Smooth muscle cell (in vitro differentiated cells): ENCODE measurements around the gene CES2. TPM values are rescaled to one million over a fixed set of nuclear protein-coding genes. Genes with fewer than 3 reads are reported as not detected.
"Not testable (repeated sequence)": the region's sequence is repeated elsewhere in the genome, so short reads cannot be mapped to it uniquely, and the experiment has no call there.

Experiments used
- DNase-seq: peaks from one replicate; lab custom pipeline; 2025; ENCODE audit not compliant: unreplicated experiment; lab: John Stamatoyannopoulos, UW
- H2AFZ ChIP-seq: fragments of 200-600 bp; sonication (generic); 2 replicates; pipeline ENCODE4 v1.6.0; 2016; ENCODE audit warnings: antibody characterized with exemption, low read depth, mild to moderate bottlenecking
- H3F3A ChIP-seq: fragments of 200-600 bp; sonication (generic); 2 replicates; pipeline ENCODE4 v1.6.0; 2017; ENCODE audit warnings: antibody characterized with exemption, low read depth
- H3K27ac ChIP-seq: fragments of 200-600 bp; sonication (generic); 2 replicates; pipeline ENCODE4 v1.5.1; 2016; ENCODE audit warnings: low read depth, mild to moderate bottlenecking
- H3K27me3 ChIP-seq: fragments of 200-600 bp; sonication (generic); 2 replicates; pipeline ENCODE4 v1.6.1; 2016; ENCODE audit warnings: low read depth, mild to moderate bottlenecking
- H3K36me3 ChIP-seq: fragments of 200-600 bp; sonication (generic); 2 replicates; pipeline ENCODE4 v1.5.1; 2016; ENCODE audit warnings: low read depth
- H3K4me1 ChIP-seq: fragments of 200-600 bp; sonication (generic); 2 replicates; pipeline ENCODE4 v1.5.1; 2016; ENCODE audit warnings: low read depth
- H3K4me2 ChIP-seq: fragments of 200-600 bp; sonication (generic); 2 replicates; pipeline ENCODE4 v1.6.0; 2016; ENCODE audit warnings: mild to moderate bottlenecking
- H3K4me3 ChIP-seq: fragments of 200-600 bp; sonication (generic); 2 replicates; pipeline ENCODE4 v1.5.1; 2016; ENCODE audit warnings: mild to moderate bottlenecking
- H3K79me2 ChIP-seq: fragments of 200-600 bp; sonication (generic); 2 replicates; pipeline ENCODE4 v1.6.0; 2016; ENCODE audit warnings: low read depth, mild to moderate bottlenecking
- H3K9ac ChIP-seq: fragments of 200-600 bp; sonication (generic); 2 replicates; pipeline ENCODE4 v1.6.0; 2016; ENCODE audit warnings: low read depth
- H3K9me3 ChIP-seq: fragments of 200-600 bp; sonication (generic); replicated peaks from 2 replicates; pipeline ENCODE4 v1.5.1; 2016; ENCODE audit warnings: low read depth
- H4K20me1 ChIP-seq: fragments of 200-600 bp; sonication (generic); 2 replicates; pipeline ENCODE4 v1.6.0; 2016; ENCODE audit warnings: low read depth
- WGBS: methylation state at CpG from one replicate; pipeline ENCODE4 v1.1.7; 2016; ENCODE audit warnings: low lambda C conversion rate; 5-methylcytosine and 5-hydroxymethylcytosine counted together
- polyA plus RNA-seq: library from polyadenylated mRNA; unstranded; fragments of >200 nt; fragmentation: Nextera tagmentation; extraction: Ambion mirVana; gene quantifications from 2 replicates; pipeline ENCODE4 v1.2.1, GENCODE V29; 2016
- total RNA-seq: library from RNA; depleted of rRNA; stranded (reverse); fragments of >200 nt; gene quantifications from 2 replicates; pipeline ENCODE4 v1.2.3, GENCODE V29; 2014
- TF ChIP-seq, protein P1 (sequence below): fragments of 200-600 bp; sonication (generic); IDR thresholded peaks from 2 replicates; pipeline ENCODE4 v1.5.1; 2017; ENCODE audit warnings: borderline replicate concordance, mild to moderate bottlenecking, antibody characterized with exemption; ENCODE audit not compliant: insufficient read depth, poor library complexity, severe bottlenecking

Gene CES2
- total and polyA plus RNA-seq, 2 experiments from 2014 or later: 12.1 to 26.9 TPM

DNA sequence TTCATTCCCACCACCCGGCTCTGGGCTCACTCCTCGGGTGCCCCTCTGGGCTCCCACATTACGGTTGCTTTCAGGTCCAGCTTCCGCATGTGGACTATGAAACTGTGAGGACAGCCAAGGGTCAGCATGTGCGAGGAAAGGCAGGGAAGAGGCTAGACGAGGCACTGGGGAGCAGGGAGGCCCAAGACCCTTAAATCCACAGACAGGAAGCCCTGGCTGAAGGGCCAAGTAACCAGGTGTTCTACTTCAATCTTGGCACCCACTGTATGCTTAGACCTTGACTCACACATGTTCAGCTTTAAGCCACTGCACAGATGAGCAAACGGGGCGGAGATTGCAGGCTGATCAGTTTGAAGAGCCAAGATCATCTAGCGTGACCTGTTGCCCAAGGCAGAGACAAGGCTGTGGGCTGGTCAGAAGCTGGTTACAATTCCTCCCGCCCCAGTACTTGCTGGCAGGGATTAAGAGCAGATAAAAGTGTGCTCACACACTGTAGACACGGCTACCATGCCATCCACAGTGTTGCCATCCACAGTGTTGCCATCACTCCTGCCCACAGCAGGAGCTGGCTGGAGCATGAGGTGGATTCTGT, 53.0 kb downstream of the CES2 start, which contains the start of gene CES4A:
CES4A (plus strand) TSS at position 393 of the 592 bp plus-strand sequence; CDS start at position 577, 184 bp downstream.
- Histone ChIP-seq H3F3A (no peaks in the 10 kb centered on the region), H3K4me1 (no peaks in the 10 kb centered on the region), H3K36me3 (no peaks in the 10 kb centered on the region), H3K9ac (no peak within 1 kb of the TSS), H4K20me1 (no peaks in the 10 kb centered on the region), H3K9me3 (no peaks in the 10 kb centered on the region), H3K79me2 (no peaks in the 10 kb centered on the region), H3K27ac (no peak within 1 kb of the TSS), H3K4me2 (no peak within 1 kb of the TSS), H2AFZ (no peak within 1 kb of the TSS), H3K27me3 (no peaks in the 10 kb centered on the region), H3K4me3 (no peak within 1 kb of the TSS)
- WGBS: 75% methylated on average over 11 of the region's 11 CpGs
- DNase-seq: no peak
- TF ChIP-seq, protein P1, sequence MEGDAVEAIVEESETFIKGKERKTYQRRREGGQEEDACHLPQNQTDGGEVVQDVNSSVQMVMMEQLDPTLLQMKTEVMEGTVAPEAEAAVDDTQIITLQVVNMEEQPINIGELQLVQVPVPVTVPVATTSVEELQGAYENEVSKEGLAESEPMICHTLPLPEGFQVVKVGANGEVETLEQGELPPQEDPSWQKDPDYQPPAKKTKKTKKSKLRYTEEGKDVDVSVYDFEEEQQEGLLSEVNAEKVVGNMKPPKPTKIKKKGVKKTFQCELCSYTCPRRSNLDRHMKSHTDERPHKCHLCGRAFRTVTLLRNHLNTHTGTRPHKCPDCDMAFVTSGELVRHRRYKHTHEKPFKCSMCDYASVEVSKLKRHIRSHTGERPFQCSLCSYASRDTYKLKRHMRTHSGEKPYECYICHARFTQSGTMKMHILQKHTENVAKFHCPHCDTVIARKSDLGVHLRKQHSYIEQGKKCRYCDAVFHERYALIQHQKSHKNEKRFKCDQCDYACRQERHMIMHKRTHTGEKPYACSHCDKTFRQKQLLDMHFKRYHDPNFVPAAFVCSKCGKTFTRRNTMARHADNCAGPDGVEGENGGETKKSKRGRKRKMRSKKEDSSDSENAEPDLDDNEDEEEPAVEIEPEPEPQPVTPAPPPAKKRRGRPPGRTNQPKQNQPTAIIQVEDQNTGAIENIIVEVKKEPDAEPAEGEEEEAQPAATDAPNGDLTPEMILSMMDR: no peak

DNA sequence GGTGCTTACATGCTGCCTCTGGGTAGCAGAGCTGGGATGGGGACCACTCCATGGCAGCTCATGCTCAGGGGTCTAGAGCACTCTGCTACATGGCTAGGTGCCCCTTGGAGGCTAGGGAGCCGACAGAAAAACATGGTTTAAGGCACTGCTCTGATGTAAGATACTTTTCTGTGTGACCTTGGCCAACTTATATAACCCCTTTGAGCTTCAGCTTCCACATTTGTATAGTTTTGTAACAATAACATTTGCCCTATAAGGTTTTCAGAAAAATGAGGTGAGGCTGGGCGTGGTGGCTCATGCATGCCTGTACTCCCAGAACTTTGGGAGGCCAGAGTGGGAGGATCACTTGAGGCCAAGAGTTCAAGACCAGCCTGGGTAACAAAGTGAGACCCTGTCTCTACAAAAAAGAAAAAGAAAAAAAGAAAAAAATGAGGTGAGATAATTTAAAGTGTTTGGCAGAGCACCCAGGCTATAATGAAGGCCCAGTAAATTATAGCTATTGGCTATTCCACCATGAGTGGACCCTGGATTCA, 56.3 kb downstream of the CES2 start:
- Histone ChIP-seq H3K27ac (no peak overlapping the region), H3K9ac (no peak overlapping the region), H3K9me3 (no peaks in the 10 kb centered on the region), H2AFZ (no peak overlapping the region), H4K20me1 (no peaks in the 10 kb centered on the region), H3K4me1 (no peaks in the 10 kb centered on the region), H3K4me3 (no peak overlapping the region), H3K36me3 (no peaks in the 10 kb centered on the region), H3K27me3 (no peaks in the 10 kb centered on the region), H3K4me2 (no peak overlapping the region), H3F3A (no peaks in the 10 kb centered on the region), H3K79me2 (no peaks in the 10 kb centered on the region)
- no peak for DNase-seq
- TF ChIP-seq, protein P1: no peak
- 83% methylated on average over 2 of the region's 2 CpGs for WGBS

DNA sequence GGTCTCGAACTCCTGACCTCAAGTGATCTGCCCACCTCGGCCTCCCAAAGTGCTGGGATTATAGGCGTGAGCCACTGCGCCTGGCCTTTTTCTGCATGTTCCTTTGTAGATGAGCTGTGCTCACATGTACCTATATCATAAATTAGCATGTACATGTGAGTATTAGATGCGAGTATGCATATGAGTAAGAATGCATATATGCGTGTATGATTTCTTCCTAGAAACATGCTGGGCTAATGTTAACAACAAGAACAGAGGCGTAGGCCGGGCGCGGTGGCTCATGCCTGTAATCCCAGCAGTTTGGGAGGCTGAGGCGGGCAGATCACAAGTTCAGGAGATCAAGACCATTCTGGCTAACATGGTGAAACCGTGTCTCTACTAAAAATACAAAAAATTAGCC, 58.2 kb downstream of the CES2 start:
- WGBS: 92% methylated on average over 12 of the region's 12 CpGs
- H4K20me1 ChIP-seq, H3K4me1 ChIP-seq, DNase-seq, H3K27ac ChIP-seq, H3K9me3 ChIP-seq, H3K4me3 ChIP-seq, H3K4me2 ChIP-seq, H3K79me2 ChIP-seq, H3K27me3 ChIP-seq, H3F3A ChIP-seq, H3K36me3 ChIP-seq, H3K9ac ChIP-seq, H2AFZ ChIP-seq: not testable (repeated sequence)

Other genes with a start within 250 kb of the CES2 start
- gene CMTM4, start 238.8 kb upstream of the CES2 start, total RNA-seq: 25.2 and 27.0 TPM in 2 replicates
- 7.2 and 9.2 TPM in 2 replicates for gene CMTM4, start 238.8 kb upstream of the CES2 start, polyA plus RNA-seq
- gene DYNC1LI2, start 183.9 kb upstream of the CES2 start, total RNA-seq: 74.1 and 101 TPM in 2 replicates
- gene DYNC1LI2, start 183.9 kb upstream of the CES2 start, polyA plus RNA-seq: 90.8 and 134 TPM in 2 replicates
- not detected in 2 replicates for gene TERB1, start 133.9 kb upstream of the CES2 start, total RNA-seq
- gene TERB1, start 133.9 kb upstream of the CES2 start, polyA plus RNA-seq: not detected in 2 replicates
- 68.4 and 70.7 TPM in 2 replicates for gene NAE1, start 104.5 kb upstream of the CES2 start, total RNA-seq
- 55.1 and 59.4 TPM in 2 replicates for gene NAE1, start 104.5 kb upstream of the CES2 start, polyA plus RNA-seq
- gene CA7, start 91.1 kb upstream of the CES2 start, total RNA-seq: not detected in 2 replicates
- gene CA7, start 91.1 kb upstream of the CES2 start, polyA plus RNA-seq: not detected in 2 replicates
- gene PDP2, start 55.0 kb upstream of the CES2 start, total RNA-seq: 3.2 and 5.7 TPM in 2 replicates
- gene PDP2, start 55.0 kb upstream of the CES2 start, polyA plus RNA-seq: 1.1 and 1.5 TPM in 2 replicates
- not detected in 2 replicates for gene CDH16, start 16.6 kb upstream of the CES2 start, total RNA-seq
- not detected in 2 replicates for gene CDH16, start 16.6 kb upstream of the CES2 start, polyA plus RNA-seq
- gene RRAD, start 10.0 kb upstream of the CES2 start, total RNA-seq: 7.6 and 11.7 TPM in 2 replicates
- gene RRAD, start 10.0 kb upstream of the CES2 start, polyA plus RNA-seq: 27.5 and 37.5 TPM in 2 replicates
- 114 and 141 TPM in 2 replicates for gene CIAO2B, start 1.1 kb upstream of the CES2 start, total RNA-seq
- 173 and 176 TPM in 2 replicates for gene CIAO2B, start 1.1 kb upstream of the CES2 start, polyA plus RNA-seq
- 0.18 TPM in 1 of 2 replicates, not detected in the other for gene CES3, start 25.8 kb downstream of the CES2 start, total RNA-seq
- 0.22 and 1.2 TPM in 2 replicates for gene CES3, start 25.8 kb downstream of the CES2 start, polyA plus RNA-seq
- gene CES4A, start 53.1 kb downstream of the CES2 start, total RNA-seq: 0.63 and 1.6 TPM in 2 replicates
- 0.93 and 2.3 TPM in 2 replicates for gene CES4A, start 53.1 kb downstream of the CES2 start, polyA plus RNA-seq
- gene CBFB, start 93.6 kb downstream of the CES2 start, total RNA-seq: 41.1 and 53.9 TPM in 2 replicates
- 40.2 and 50.9 TPM in 2 replicates for gene CBFB, start 93.6 kb downstream of the CES2 start, polyA plus RNA-seq
- gene PHAF1, start 174.4 kb downstream of the CES2 start, total RNA-seq: 15.5 and 30.2 TPM in 2 replicates
- gene PHAF1, start 174.4 kb downstream of the CES2 start, polyA plus RNA-seq: 15.5 and 24.5 TPM in 2 replicates
- 29.9 and 30.7 TPM in 2 replicates for gene B3GNT9, start 215.5 kb downstream of the CES2 start, total RNA-seq
- 35.5 and 39.3 TPM in 2 replicates for gene B3GNT9, start 215.5 kb downstream of the CES2 start, polyA plus RNA-seq
- gene TRADD, start 224.4 kb downstream of the CES2 start, total RNA-seq: 11.8 and 12.5 TPM in 2 replicates
- gene TRADD, start 224.4 kb downstream of the CES2 start, polyA plus RNA-seq: 27.2 and 35.4 TPM in 2 replicates
- 1.9 and 7.7 TPM in 2 replicates for gene FBXL8, start 224.4 kb downstream of the CES2 start, total RNA-seq
- gene FBXL8, start 224.4 kb downstream of the CES2 start, polyA plus RNA-seq: 12.0 and 13.5 TPM in 2 replicates
- gene HSF4, start 229.2 kb downstream of the CES2 start, total RNA-seq: 2.9 and 6.1 TPM in 2 replicates
- 2.9 and 3.9 TPM in 2 replicates for gene HSF4, start 229.2 kb downstream of the CES2 start, polyA plus RNA-seq
- 13.9 and 33.0 TPM in 2 replicates for gene NOL3, start 235.0 kb downstream of the CES2 start, total RNA-seq
- gene NOL3, start 235.0 kb downstream of the CES2 start, polyA plus RNA-seq: 36.4 and 47.8 TPM in 2 replicates
- 24.0 and 31.8 TPM in 2 replicates for gene MATCAP1, start 248.4 kb downstream of the CES2 start, total RNA-seq
- 24.7 and 28.5 TPM in 2 replicates for gene MATCAP1, start 248.4 kb downstream of the CES2 start, polyA plus RNA-seq